H9 (cell line): ENCODE measurements around the gene OTUD4. TPM values are rescaled to one million over a fixed set of nuclear protein-coding genes. Genes with fewer than 3 reads are reported as not detected.

Experiments
- DNase-seq: peaks from one replicate; pipeline ENCODE4 v3.0.0-alpha.2; 2017
- H2AFZ ChIP-seq: one replicate; pipeline ENCODE4 v1.6.1; 2013; ENCODE audit warnings: mild to moderate bottlenecking, low read length, control low read depth, moderate library complexity
- H2AK5ac ChIP-seq: 2 replicates; pipeline ENCODE4 v1.6.1; 2013; ENCODE audit warnings: low read length, control low read depth, mixed read lengths; ENCODE audit not compliant: insufficient read length
- H2BK120ac ChIP-seq: one replicate; pipeline ENCODE4 v1.6.1; 2013; ENCODE audit warnings: low read depth, mild to moderate bottlenecking, low read length, control low read depth, inconsistent platforms; ENCODE audit not compliant: poor library complexity, severe bottlenecking
- H2BK12ac ChIP-seq: 2 replicates; pipeline ENCODE4 v1.6.1; 2013; ENCODE audit warnings: low read length, control low read depth, mixed read lengths, low read depth; ENCODE audit not compliant: insufficient read length
- H2BK15ac ChIP-seq: 2 replicates; pipeline ENCODE4 v1.6.1; 2013; ENCODE audit warnings: low read depth, low read length, control low read depth
- H2BK20ac ChIP-seq: one replicate; pipeline ENCODE4 v1.6.1; 2013; ENCODE audit warnings: low read depth, mild to moderate bottlenecking, low read length, control low read depth, inconsistent platforms; ENCODE audit not compliant: poor library complexity, severe bottlenecking
- H2BK5ac ChIP-seq: 2 replicates; pipeline ENCODE4 v1.6.1; 2013; ENCODE audit warnings: low read length, control low read depth, mixed read lengths; ENCODE audit not compliant: insufficient read length
- H3K14ac ChIP-seq: 2 replicates; pipeline ENCODE4 v1.6.1; 2013; ENCODE audit warnings: low read length, control low read depth; ENCODE audit not compliant: insufficient read depth
- H3K18ac ChIP-seq: 2 replicates; pipeline ENCODE4 v1.6.1; 2013; ENCODE audit warnings: low read depth, mild to moderate bottlenecking, mixed read lengths, low read length, control low read depth; ENCODE audit not compliant: insufficient read length
- H3K23ac ChIP-seq: 2 replicates; pipeline ENCODE4 v1.6.1; 2013; ENCODE audit warnings: low read length, control low read depth, mixed read lengths, low read depth; ENCODE audit not compliant: insufficient read length
- H3K23me2 ChIP-seq: 2 replicates; pipeline ENCODE4 v1.6.1; 2013; ENCODE audit warnings: low read depth, mild to moderate bottlenecking, mixed read lengths, low read length, control low read depth; ENCODE audit not compliant: insufficient read length, poor library complexity, severe bottlenecking
- H3K27ac ChIP-seq: 2 replicates; pipeline ENCODE4 v1.5.1; 2013; ENCODE audit warnings: low read length, control low read depth, mixed read lengths, low read depth; ENCODE audit not compliant: insufficient read length
- H3K27me3 ChIP-seq: 2 replicates; pipeline ENCODE4 v1.6.1; 2013; ENCODE audit warnings: low read length, control low read depth, inconsistent platforms; ENCODE audit not compliant: insufficient read depth
- H3K4ac ChIP-seq: 2 replicates; pipeline ENCODE4 v1.6.1; 2013; ENCODE audit warnings: low read depth, mild to moderate bottlenecking, control low read depth, inconsistent platforms, low read length, moderate library complexity
- H3K4me1 ChIP-seq: 2 replicates; pipeline ENCODE4 v1.6.1; 2013; ENCODE audit warnings: low read length, control low read depth, inconsistent platforms; ENCODE audit not compliant: insufficient read depth
- H3K4me2 ChIP-seq: 2 replicates; pipeline ENCODE4 v1.6.1; 2013; ENCODE audit warnings: low read length, control low read depth, mixed read lengths; ENCODE audit not compliant: insufficient read length, insufficient read depth
- H3K56ac ChIP-seq: 2 replicates; pipeline ENCODE4 v1.6.1; 2013; ENCODE audit warnings: low read depth, mild to moderate bottlenecking, mixed read lengths, low read length, control low read depth; ENCODE audit not compliant: insufficient read length
- H3K79me1 ChIP-seq: 2 replicates; pipeline ENCODE4 v1.6.1; 2013; ENCODE audit warnings: low read depth, mild to moderate bottlenecking, moderate library complexity, low read length, control low read depth, inconsistent platforms; ENCODE audit not compliant: insufficient read depth, poor library complexity, severe bottlenecking
- H3K79me2 ChIP-seq: 2 replicates; pipeline ENCODE4 v1.6.1; 2013; ENCODE audit warnings: low read length, control low read depth, inconsistent platforms; ENCODE audit not compliant: insufficient read depth
- H3K9ac ChIP-seq: 2 replicates; pipeline ENCODE4 v1.6.1; 2013; ENCODE audit warnings: low read length, control low read depth, mixed read lengths; ENCODE audit not compliant: insufficient read length; ENCODE audit errors: extremely low read depth
- H3K9me3 ChIP-seq: one replicate; pipeline ENCODE4 v1.6.1; 2013; ENCODE audit warnings: low read depth, low read length, inconsistent platforms; ENCODE audit not compliant: control insufficient read depth
- H3T11ph ChIP-seq: one replicate; pipeline ENCODE4 v1.6.1; 2013; ENCODE audit warnings: mild to moderate bottlenecking, low read length, control low read depth, inconsistent platforms
- H4K20me1 ChIP-seq: one replicate; pipeline ENCODE4 v1.6.1; 2013; ENCODE audit not compliant: control insufficient read depth, insufficient read length, insufficient read depth
- H4K5ac ChIP-seq: 2 replicates; pipeline ENCODE4 v1.6.1; 2013; ENCODE audit warnings: low read depth, mild to moderate bottlenecking, mixed read lengths, low read length, control low read depth; ENCODE audit not compliant: insufficient read length
- H4K8ac ChIP-seq: replicated peaks from 2 replicates; pipeline ENCODE4 v1.6.1; 2013; ENCODE audit warnings: low read length, control low read depth, mixed read lengths, low read depth; ENCODE audit not compliant: insufficient read length
- H4K91ac ChIP-seq: 2 replicates; pipeline ENCODE4 v1.6.1; 2013; ENCODE audit warnings: low read depth, mild to moderate bottlenecking, moderate library complexity, mixed read lengths, low read length, control low read depth; ENCODE audit not compliant: insufficient read length
- H3K27ac Mint-ChIP-seq, 3 experiments: 2 replicates in 2 of 3; 3 replicates in 1 of 3; pipeline ENCODE4 v1.8.0; 2020 to 2021; ENCODE audit warnings: mixed read lengths in 3 of 3, mild to moderate bottlenecking in 1 of 3, moderate library complexity in 1 of 3
- H3K27me3 Mint-ChIP-seq: 2 replicates; pipeline ENCODE4 v1.8.0; 2021; ENCODE audit warnings: low read depth, mild to moderate bottlenecking, moderate library complexity, mixed read lengths
- H3K36me3 Mint-ChIP-seq, 3 experiments: 2 replicates in 2 of 3; 3 replicates in 1 of 3; pipeline ENCODE4 v1.8.0; 2020 to 2021; ENCODE audit warnings: low read depth in 3 of 3, mixed read lengths in 3 of 3; ENCODE audit not compliant: insufficient read depth in 1 of 3
- H3K4me1 Mint-ChIP-seq, 2 experiments: 2 replicates each; pipeline ENCODE4 v1.8.0; 2020; ENCODE audit warnings: mixed read lengths in 2 of 2
- H3K4me3 Mint-ChIP-seq, 2 experiments: 2 replicates in 1 of 2; 3 replicates in 1 of 2; pipeline ENCODE4 v1.8.0; 2020 to 2021; ENCODE audit warnings: mild to moderate bottlenecking in 2 of 2, mixed read lengths in 2 of 2, moderate library complexity in 1 of 2
- H3K9me3 Mint-ChIP-seq, 2 experiments: 2 replicates in 1 of 2; 3 replicates in 1 of 2; pipeline ENCODE4 v1.8.0; 2020; ENCODE audit warnings: mild to moderate bottlenecking in 2 of 2, mixed read lengths in 2 of 2, moderate library complexity in 1 of 2
- CTCF ChIP-seq: fragments of 200-600 bp; sonication (generic); conservative IDR thresholded peaks from 3 replicates; pipeline ENCODE4 v1.8.0; 2021; ENCODE audit warnings: antibody characterized with exemption, mild to moderate bottlenecking
- WGBS: extraction: QIAGEN DNeasy Blood & Tissue Kit; methylation state at CpG from one replicate; pipeline ENCODE4 v1.1.7; 2013; ENCODE audit warnings: missing lambda C conversion rate, low lambda C conversion rate, mixed read lengths; ENCODE audit not compliant: insufficient read length; ENCODE audit errors: extremely low coverage; 5-methylcytosine and 5-hydroxymethylcytosine counted together
- total RNA-seq: library from RNA; stranded (reverse); gene quantifications from 2 replicates; pipeline ENCODE4 v1.2.1, GENCODE V29; 2021

Gene OTUD4
- total RNA-seq, 1 experiment from 2014 or later: 59.0 TPM

- no peaks in the 10 kb centered on the region for H3K9me3 Mint-ChIP-seq
- Histone ChIP-seq H3K4me1 (no peaks in the 10 kb centered on the region), H4K20me1 (no peaks in the 10 kb centered on the region), H3T11ph (no peak overlapping the region), H3K27me3 (no peaks in the 10 kb centered on the region), H3K4ac (no peak overlapping the region), H2BK20ac (no peak overlapping the region), H4K5ac (no peak overlapping the region), H3K14ac (no peak overlapping the region), H4K91ac (no peak overlapping the region), H3K23me2 (peaks cover 5% of the 10 kb centered on the region), H3K4me2 (no peak overlapping the region), H2BK15ac (no peak overlapping the region), H2BK12ac (no peak overlapping the region), H4K8ac (no peak overlapping the region), H3K79me1 (no peaks in the 10 kb centered on the region), H2BK120ac (no peak overlapping the region), H3K23ac (no peak overlapping the region), H3K79me2 (peaks cover 35% of the 10 kb centered on the region; the same call in 1 of the 2 replicates), H3K9ac (no peak overlapping the region), H2AFZ (no peak overlapping the region), H2AK5ac (no peak overlapping the region), H3K9me3 (no peaks in the 10 kb centered on the region), H3K18ac (no peak overlapping the region), H3K56ac (no peak overlapping the region), H2BK5ac (no peak overlapping the region), H3K27ac (no peak overlapping the region)
- no peak for DNase-seq
- H3K36me3 Mint-ChIP-seq: peaks cover 4 to 13% (median 5%) of the 10 kb centered on the region in 3 experiments; a peak in 5 of 7 replicates
- 100% methylated on average over 1 of the region's 1 CpG for WGBS
- peaks cover 10 to 15% of the 10 kb centered on the region in 2 experiments for H3K4me1 Mint-ChIP-seq
- H3K27ac Mint-ChIP-seq: no peak overlapping the region
- no peak for TF ChIP-seq CTCF
- H3K4me3 Mint-ChIP-seq: no peak overlapping the region
- H3K27me3 Mint-ChIP-seq: no peaks in the 10 kb centered on the region
Measured at GRCh38 chr4:145101091-145101490, 79.3 kb downstream of the OTUD4 start.
